Spleen (tissue), 7 donors: Measurements from ENCODE around the gene ASIC4.

Experiments
- POLR2A ChIP-seq, 3 donors: fragments of 450-650 bp; IDR thresholded peaks; one replicate each; pipeline ENCODE4 v1.5.1; 2017; ENCODE audit warnings: antibody characterized with exemption in 3 of 3, mild to moderate bottlenecking in 1 of 3
- POLR2AphosphoS5 ChIP-seq, 3 donors: sonication (generic); formaldehyde crosslinking; IDR thresholded peaks; one replicate each; pipeline ENCODE4 v1.5.1; 2017; ENCODE audit warnings: antibody characterized with exemption in 3 of 3
- TF ChIP-seq, protein P1 (sequence below), 11 experiments: fragments of 200-600 bp in 7 of 11; fragments of 450-650 bp in 4 of 11; sonication (generic) in 4 of 11; IDR thresholded peaks in 8 of 11; conservative IDR thresholded peaks in 3 of 11; 1 replicate in 7 of 11; 2 replicates in 4 of 11; pipeline versions ENCODE4 v1.4.0 to v1.8.0; 2016 to 2021; ENCODE audit warnings: antibody characterized with exemption in 11 of 11, inconsistent platforms in 4 of 11, mild to moderate bottlenecking in 1 of 11
- donor health status: DM: no; HTN: no; CAD: no; lungs with moderate emphysema.
- donor health status: DM: no; HTN: no; CAD: no.
- donor health status: DM: no; HTN: no; CAD: no.

DNA sequence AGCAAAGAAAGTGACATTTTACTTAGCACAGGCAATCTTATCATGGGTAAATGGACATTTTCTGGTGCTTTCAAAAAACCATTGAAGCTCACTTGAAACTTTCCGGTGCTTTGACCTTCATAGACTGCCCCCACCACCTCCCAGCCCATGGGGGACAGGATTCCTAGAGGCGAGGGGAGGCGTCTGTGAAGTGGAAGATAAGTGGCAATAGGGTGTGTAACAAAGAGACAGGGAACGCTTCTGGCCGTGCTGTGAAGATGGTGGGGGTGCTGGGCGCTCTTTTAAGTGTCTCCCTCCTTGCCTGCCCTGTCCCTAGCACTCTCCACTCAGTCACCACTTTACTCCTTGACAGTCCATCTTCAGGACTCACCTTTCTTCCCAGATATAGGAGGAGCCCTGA, 39.0 kb upstream of the ASIC4 start:
- TF ChIP-seq, protein P1, sequence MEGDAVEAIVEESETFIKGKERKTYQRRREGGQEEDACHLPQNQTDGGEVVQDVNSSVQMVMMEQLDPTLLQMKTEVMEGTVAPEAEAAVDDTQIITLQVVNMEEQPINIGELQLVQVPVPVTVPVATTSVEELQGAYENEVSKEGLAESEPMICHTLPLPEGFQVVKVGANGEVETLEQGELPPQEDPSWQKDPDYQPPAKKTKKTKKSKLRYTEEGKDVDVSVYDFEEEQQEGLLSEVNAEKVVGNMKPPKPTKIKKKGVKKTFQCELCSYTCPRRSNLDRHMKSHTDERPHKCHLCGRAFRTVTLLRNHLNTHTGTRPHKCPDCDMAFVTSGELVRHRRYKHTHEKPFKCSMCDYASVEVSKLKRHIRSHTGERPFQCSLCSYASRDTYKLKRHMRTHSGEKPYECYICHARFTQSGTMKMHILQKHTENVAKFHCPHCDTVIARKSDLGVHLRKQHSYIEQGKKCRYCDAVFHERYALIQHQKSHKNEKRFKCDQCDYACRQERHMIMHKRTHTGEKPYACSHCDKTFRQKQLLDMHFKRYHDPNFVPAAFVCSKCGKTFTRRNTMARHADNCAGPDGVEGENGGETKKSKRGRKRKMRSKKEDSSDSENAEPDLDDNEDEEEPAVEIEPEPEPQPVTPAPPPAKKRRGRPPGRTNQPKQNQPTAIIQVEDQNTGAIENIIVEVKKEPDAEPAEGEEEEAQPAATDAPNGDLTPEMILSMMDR (IDR thresholded peaks at IDR 0.05 in 8 of 11, conservative IDR thresholded peaks at IDR 0.05 in 3 of 11): no peak
- TF ChIP-seq POLR2A (IDR thresholded peaks at IDR 0.05) (no peak), POLR2AphosphoS5 (IDR thresholded peaks at IDR 0.05) (no peak)
